ENCODE data around the gene PIGH. TPM values are rescaled to one million over a fixed set of nuclear protein-coding genes. Genes with fewer than 3 reads are reported as not detected.

Gene PIGH, protein sequence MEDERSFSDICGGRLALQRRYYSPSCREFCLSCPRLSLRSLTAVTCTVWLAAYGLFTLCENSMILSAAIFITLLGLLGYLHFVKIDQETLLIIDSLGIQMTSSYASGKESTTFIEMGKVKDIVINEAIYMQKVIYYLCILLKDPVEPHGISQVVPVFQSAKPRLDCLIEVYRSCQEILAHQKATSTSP
- total RNA-seq = 24.2 TPM
- long read RNA-seq, transcript PIGH-201 (4 exons, 1,420 nt) = major isoform, 28 of 39 reads
- long read RNA-seq, partial matches to known transcripts = 2 of 39 reads
- long read RNA-seq, other reads (novel, unspliced or antisense) = 6 of 39 reads

DNA sequence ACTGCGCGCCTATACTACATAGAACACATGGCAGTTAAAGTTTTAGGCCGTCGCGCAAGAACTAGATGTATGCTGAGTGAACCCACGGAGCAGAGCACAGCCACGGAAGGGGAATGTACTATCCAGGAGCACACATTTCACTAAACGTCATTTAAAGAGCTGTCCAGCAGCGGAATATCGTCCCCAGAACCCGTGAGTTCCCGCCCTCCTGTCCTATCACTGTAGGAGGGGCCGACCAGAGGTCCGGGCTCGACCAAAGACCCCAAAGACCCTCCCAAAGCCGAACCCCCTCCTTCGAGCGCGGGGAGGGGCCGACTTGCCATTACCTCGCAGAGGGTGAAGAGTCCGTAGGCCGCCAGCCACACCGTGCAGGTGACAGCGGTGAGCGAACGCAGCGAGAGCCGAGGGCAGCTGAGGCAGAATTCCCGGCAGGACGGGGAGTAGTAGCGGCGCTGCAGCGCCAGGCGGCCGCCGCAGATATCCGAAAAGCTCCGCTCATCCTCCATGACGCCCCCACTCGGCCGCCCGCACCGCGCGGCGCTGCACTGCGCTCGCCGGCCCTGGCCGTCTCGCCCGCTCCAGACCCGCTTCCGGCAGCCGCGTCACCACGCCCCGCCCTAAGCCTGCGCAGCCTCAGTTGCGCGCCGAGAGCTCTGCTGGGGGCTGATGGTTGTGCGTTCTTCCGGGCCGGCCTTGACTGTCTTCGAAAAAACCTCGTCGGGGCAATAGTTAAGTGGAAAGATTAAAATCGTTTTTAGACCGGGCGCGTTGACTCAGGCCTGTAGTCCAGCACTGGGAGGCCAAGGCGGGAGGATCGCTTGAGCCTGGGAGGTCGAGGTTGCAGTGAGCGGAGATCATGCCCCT lies at the start of gene PIGH:
Gene PIGH (minus strand): TSS at position 571 of the 864 bp plus-strand sequence. CDS start 65 bp downstream, at position 506.
- Histone ChIP-seq H3K27me3 (no peaks in the 10 kb centered on the region), H3K36me3 (no peaks in the 10 kb centered on the region), H3K4me1 (peaks cover 14% of the 10 kb centered on the region), H3K9me3 (no peaks in the 10 kb centered on the region), H3K4me3 (peak within 1 kb of the TSS; percentile 100), H3K27ac (peak within 1 kb of the TSS; percentile 88)
- ATAC-seq = peak; percentile 99
- peak; percentile 63 for TF ChIP-seq CTCF (IDR thresholded peaks at IDR 0.05)
- peak; percentile 95 for DNase-seq
- intact Hi-C loops (cut with DNase I) = no loop called here

DNA sequence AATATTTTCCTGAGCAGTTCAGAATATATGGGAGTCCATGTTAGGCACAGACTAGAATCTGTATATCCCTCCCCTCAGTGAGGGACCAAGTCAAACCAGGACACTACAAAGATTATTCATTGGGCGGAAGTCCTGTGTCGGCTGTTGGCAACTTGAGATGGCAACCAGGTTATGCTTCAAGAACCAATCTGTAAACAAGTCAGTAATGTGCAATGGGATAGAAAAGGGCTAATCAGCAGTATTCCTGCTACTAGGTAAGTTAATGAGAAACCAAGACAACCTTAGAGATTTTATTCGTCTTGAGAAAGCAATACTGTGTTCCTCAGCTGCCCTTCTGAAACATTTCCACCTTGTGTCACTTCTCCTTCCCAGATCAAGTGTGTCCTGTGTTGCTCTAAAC lies 46.1 kb upstream of the PIGH start:
- no peak overlapping the region for H3K27ac ChIP-seq
- intact Hi-C loops (cut with DNase I) = no loop called here
- peaks cover 47% of the 10 kb centered on the region for H3K36me3 ChIP-seq
- no peak for DNase-seq
- H3K4me3 ChIP-seq = no peak overlapping the region
- no peaks in the 10 kb centered on the region for H3K27me3 ChIP-seq
- no peaks in the 10 kb centered on the region for H3K9me3 ChIP-seq
- no peaks in the 10 kb centered on the region for H3K4me1 ChIP-seq
- no peak for TF ChIP-seq CTCF (IDR thresholded peaks at IDR 0.05)
- no peak for ATAC-seq

DNA sequence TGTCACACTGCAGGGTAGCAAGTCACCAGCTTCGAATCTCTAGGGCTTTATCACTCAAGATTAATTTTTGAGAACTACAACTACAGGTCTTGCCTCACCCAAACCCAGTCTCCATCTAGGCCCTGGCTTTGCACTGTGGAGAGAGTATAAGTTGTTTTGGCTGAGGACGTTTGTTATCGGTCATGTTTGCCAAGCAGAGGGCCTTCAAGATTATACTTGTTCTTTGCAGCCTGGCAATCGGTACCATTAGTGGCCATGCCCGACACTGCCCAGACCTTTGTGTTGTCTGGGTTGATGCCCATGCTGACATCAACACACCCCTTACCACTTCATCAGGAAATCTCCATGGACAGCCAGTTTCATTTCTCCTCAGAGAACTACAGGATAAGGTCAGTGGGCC lies 45.3 kb upstream of the PIGH start:
- no peaks in the 10 kb centered on the region for H3K4me1 ChIP-seq
- no peaks in the 10 kb centered on the region for H3K9me3 ChIP-seq
- TF ChIP-seq CTCF (IDR thresholded peaks at IDR 0.05) = no peak
- no peak overlapping the region for H3K27ac ChIP-seq
- no peak for ATAC-seq
- DNase-seq = no peak
- H3K4me3 ChIP-seq = no peak overlapping the region
- intact Hi-C loops (cut with DNase I) = no loop called here
- H3K36me3 ChIP-seq = peaks cover 40% of the 10 kb centered on the region
- no peaks in the 10 kb centered on the region for H3K27me3 ChIP-seq

- TF ChIP-seq CTCF (IDR thresholded peaks at IDR 0.05) = no peak
- DNase-seq (no peak), ATAC-seq (no peak)
- intact Hi-C loops (cut with DNase I) = no loop called here
- Histone ChIP-seq H3K36me3 (peaks cover 30% of the 10 kb centered on the region), H3K27me3 (no peaks in the 10 kb centered on the region), H3K9me3 (no peaks in the 10 kb centered on the region), H3K4me1 (no peaks in the 10 kb centered on the region), H3K27ac (no peak overlapping the region), H3K4me3 (no peak overlapping the region)
These were observed 44.4 kb upstream of the PIGH start for GRCh38 chr14:67644428-67644827.

GRCh38 chr14:67643713-67644112 lies 43.6 kb upstream of the PIGH start:
- Histone ChIP-seq H3K4me1 (no peaks in the 10 kb centered on the region), H3K27me3 (no peaks in the 10 kb centered on the region), H3K9me3 (no peaks in the 10 kb centered on the region), H3K36me3 (peaks cover 23% of the 10 kb centered on the region), H3K4me3 (no peak overlapping the region), H3K27ac (no peak overlapping the region)
- DNase-seq (no peak), ATAC-seq (no peak)
- no peak for TF ChIP-seq CTCF (IDR thresholded peaks at IDR 0.05)
- intact Hi-C loops (cut with DNase I) = no loop called here
